ENCODE data around the gene USF1.

Gene USF1

GRCh38 chr1:161045736-161046604 lies at the start of gene USF1:
USF1 (minus strand) TSS chr1:161045977; CDS start chr1:161043275, 2,702 bp downstream.
- peak; percentile 94 for DNase-seq

DNA sequence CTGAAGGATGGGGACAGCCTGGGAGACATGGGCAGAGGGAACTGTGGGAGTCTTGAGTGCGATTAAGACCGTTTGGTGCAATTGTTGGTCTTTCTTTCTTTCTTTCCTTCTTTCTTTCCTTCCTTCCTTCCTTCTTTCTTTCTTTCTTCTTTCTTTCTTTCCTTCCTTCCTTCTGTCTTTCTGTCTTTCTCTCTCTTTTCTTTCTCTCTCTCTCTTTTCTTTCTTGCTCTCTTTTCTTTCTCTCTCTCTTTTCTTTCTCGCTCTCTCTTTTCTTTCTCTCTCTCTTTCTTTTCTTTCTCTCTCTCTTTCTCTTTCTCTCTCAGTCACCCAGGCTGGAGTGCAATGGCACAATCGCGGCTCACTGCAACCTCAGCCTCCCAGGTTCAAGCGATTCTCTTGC lies 49.5 kb upstream of the USF1 start:
- no peak for DNase-seq

- no peak for DNase-seq
Observed at GRCh38 chr1:161094481-161094880, 48.7 kb upstream of the USF1 start.

- DNase-seq = peak; percentile 64
Observed at GRCh38 chr1:161092621-161093028, 46.8 kb upstream of the USF1 start.

- DNase-seq = no peak
Observed at GRCh38 chr1:161091796-161092507, 46.2 kb upstream of the USF1 start.

DNA sequence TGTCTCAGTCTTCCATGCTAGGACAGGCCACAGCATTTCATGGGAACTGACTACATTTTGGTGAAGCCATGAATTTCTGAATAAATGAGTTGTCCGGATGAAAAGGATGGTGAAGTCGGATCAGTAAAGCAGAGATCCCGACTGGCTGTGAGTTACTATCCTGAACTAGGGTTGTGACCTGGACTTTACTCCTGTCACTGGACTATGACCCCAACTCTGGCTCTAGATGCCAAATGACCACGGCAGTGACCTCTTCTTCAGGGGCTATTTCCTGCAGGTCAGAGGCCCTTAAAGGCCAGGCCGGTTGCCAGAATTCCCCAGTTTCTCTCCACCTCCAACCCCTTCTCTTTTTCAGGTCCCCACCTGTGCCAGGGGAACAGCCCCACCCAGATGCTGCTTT lies 45.3 kb upstream of the USF1 start:
- no peak for DNase-seq

DNA sequence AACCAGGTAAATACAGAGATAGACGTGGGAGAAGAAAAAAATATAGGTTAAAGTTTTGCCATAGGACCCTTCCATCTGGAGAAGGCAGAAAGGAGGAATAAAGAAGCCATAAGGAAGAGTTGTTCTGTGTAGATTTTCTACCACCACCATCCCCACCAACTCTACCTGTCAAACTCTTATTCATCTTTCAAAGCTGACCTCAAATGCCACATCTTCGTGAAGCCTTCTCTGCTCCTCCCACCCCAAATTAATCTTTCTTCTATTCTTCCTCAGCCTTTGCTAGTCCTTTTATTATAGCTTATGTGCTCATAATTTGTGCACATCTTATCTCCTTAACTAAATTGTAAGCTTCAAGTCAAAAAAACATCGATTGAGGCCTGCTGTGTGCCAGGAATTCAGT lies 44.8 kb upstream of the USF1 start:
- no peak for DNase-seq

- no peak for DNase-seq
Observed at GRCh38 chr1:161089938-161090337, 44.2 kb upstream of the USF1 start.

GRCh38 chr1:161089251-161089924 lies 43.6 kb upstream of the USF1 start, which contains the start of gene NECTIN4:
NECTIN4 (minus strand) TSS chr1:161089558; CDS start chr1:161089296, 262 bp downstream.
- DNase-seq = no peak

GRCh38 chr1:161088587-161089110 lies 42.9 kb upstream of the USF1 start:
- DNase-seq = no peak

DNA sequence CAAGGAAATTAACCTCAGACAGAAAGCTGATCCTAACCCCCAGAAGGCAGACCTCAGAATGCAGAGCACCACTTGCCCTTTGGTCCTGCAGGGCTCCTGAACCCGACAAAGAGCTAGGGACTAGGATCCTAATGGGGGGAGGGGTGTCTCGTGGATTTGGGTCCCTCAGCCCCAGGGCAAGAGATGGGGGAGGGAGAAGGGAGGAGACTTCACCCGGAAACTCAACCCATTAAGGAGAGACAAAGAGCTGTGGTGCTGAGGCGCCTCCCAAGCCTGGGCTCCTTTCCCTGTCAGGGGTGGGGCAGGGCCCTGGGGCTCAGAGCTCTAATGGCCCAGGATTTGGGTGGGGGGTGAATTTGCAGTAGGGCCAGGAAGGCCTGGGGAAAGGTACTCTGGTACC lies 40.7 kb upstream of the USF1 start:
- DNase-seq = no peak

DNA sequence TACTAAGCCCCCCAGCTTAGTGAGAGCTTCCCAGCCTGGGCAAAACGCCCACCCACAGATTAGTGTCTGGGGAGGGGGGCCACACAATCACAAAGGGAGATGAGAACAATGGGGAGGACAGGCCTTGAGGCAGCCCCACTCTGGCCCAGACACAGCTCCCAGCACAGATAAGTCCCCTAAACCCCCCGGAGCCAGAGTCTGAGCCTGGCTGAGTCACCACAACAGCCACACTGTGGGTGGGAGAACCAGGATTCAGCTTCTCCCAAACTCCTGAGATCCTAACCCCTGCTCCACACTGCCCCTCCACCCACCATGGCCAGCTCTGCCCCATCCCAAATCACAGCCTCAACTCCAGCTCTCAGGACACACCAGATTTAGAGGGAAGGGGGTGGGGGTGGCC lies 39.4 kb upstream of the USF1 start:
- DNase-seq = no peak

DNA sequence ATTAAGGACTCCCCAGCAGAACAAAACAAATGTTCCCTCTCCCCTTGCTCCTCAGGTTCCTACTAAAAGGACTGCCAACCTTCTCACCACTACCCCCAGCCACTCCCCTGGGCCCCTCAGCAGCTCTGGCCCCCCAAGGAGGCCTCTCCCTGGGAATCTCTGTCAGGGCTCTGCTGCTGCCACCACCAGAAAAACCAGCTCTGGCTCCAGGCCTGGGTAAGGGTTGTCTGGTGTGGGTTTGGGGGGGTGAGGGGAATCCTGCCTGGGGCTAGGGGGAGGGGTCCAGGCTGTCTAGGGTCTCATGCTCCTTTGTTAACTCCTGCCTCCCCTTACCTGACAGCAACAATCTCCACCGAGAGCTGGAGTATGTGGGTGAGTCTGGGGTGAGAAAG lies 38.8 kb upstream of the USF1 start:
- DNase-seq = no peak

DNA sequence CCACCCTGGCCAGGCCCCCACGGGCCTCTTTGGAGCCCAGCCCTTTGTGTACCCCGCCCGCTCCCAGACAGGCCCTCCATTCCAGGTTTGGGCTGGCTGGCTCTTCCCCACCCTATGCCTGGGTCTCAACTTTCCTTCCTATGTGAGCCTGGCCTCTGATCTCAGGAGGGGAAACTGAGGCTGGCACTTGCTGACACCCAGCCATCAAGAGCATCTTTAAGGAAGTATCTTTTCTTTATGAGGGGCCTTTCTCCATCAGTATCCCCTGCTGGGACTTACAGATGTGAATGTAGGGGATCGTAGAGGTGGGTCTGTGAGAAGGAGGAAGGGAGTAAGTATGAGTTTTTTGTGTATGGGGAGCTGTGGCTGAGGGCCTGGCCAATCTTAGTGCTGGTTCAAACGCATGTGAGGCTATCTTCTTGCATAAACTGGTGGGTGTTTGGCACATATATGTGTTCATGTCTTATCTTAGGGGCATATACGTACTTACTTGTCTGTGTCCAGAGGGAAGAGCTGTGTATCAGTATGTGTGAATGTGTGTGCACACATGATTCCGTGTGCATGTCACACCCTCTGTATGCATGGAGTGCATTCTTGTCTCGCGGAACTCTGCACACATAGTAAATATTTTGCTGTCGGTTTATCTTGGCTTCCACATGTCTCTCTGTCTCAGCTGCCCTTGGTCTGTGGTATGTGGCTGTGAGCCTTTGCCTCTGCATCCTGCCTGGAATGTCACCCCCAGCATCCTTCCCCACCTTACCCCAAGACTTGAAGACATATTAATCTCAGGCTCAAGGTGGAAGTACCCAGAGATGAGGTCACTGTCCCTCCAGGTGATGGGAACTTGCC lies 38.2 kb upstream of the USF1 start:
- no peak for DNase-seq

DNA sequence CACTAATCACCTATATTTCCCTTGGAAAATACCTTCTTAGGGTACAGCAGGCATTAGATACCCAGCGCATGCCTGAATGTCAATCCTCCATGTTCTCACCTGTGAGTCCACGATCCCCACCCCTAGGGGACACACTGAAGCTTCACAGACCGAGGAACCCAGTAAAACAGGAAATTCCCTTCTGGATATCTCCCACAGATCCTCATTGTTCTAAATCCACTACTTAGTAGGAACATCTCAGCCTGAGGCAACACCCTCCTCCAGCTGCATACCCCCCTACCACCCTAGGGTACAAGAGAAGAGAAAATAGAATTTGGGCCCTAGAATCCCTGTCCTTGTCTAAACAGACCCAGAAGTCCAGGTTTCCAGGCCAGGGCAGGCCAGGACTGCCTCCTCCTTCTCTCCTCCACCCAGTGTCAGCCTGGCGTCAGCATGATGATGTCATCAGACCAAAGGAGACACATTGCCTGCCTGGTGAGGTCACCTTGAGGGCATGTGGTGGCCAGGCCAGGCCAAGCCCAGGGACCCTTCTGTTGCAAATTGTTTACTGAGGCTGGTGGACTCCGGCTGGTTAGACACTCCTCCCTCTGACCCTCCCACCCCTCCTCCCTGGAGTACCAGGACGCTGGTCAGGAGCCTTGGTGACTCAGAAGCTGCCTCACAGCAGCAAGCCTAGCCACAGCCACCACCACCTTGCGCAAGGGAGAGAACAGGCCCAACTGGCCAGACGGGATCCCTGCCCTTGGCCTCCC lies 37.4 kb upstream of the USF1 start:
- DNase-seq = no peak

DNA sequence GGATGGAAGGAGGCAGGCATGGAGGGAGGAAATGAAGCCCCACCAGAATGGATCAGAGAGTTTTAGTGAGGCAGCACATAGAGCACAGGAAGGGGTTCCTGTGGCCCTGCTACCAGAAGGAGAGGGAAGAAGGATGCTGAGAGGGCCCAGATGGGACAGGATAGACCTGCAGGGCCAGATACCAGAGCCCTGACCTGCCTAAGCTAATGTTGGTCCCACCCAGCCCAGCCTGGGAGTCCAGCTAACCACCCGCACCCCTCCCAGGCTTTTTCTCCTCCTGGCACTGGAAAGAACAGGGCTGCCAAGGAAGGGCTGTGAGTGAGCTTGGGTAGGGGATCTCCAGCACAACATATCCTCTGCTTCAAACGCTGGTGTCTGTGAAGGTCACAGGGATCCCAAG lies 36.7 kb upstream of the USF1 start:
- no peak for DNase-seq

GRCh38 chr1:161081519-161081918 lies 35.7 kb upstream of the USF1 start:
- no peak for DNase-seq

GRCh38 chr1:161080441-161081405 lies 34.9 kb upstream of the USF1 start:
- no peak for DNase-seq

DNA sequence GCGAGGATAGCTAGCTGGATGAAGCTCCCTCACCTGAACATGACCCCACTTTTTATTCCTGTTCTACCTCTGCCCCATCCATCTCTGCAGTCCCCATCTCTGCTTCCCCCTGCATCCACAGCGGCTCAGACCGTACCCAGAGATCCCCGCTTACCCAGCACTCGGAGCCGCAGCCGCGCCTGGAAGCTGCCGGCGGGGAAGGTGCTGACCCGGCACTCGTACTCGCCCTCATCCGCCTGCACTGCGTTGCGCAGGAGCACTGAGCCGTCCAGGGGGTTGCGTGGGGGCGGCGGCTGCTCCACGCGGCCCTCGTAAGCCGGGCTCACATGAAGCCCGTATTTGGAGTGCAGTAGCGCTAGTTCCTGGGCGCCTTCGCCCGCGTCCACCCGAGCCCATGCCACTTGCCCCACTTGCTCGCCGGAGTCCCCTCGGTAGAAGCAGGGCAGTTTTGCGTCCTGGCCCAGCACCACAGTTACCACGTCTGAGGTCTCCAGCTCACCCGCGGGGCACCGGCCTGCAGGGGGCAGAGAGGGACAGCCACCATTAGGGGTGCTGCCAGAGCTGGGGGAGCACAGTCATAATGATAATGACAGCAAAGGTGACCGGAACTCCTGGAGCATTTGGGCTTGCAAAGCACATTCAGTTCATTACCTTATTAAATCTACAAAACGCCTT lies 33.8 kb upstream of the USF1 start:
- DNase-seq = no peak

GRCh38 chr1:161077426-161077825 lies 31.6 kb upstream of the USF1 start:
- DNase-seq = no peak
